Astrocyte (in vitro differentiated cells and primary cell): ENCODE results near the gene GCNT2.

ENCODE experiments used
- CTCF ChIP-seq: IDR thresholded peaks from 2 replicates; pipeline ENCODE4 v1.5.1; 2011; ENCODE audit warnings: low read depth, mild to moderate bottlenecking, inconsistent platforms, low read length, moderate library complexity; ENCODE audit not compliant: insufficient read depth
- EZH2 ChIP-seq: IDR thresholded peaks from 2 replicates; pipeline ENCODE4 v1.6.1; 2012; ENCODE audit warnings: mild to moderate bottlenecking, low read length, inconsistent platforms; ENCODE audit not compliant: insufficient read depth

DNA sequence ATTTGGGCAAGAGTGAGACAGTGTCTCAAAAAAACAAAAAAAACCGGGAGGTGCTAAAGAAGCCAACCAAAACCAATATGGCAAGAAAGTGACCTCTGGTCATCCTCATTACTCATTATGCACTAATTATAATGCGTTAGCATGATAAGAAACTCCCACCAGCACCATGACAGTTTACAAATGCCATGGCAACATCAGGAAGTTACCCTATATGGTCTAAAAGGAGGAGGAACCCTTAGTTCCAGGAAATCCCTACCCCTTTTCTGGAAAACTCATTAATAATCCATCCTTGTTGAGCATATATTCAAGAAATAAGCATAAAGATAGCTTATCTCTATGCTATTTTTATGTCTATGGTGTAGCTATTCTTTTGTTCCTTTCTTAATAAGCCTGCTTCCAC lies 141.6 kb downstream of the GCNT2 start:
- TF ChIP-seq CTCF (no peak), EZH2 (no peak)
